HepG2 (cell line): ENCODE measurements around the gene MOAP1. TPM values are rescaled to one million over a fixed set of nuclear protein-coding genes. Genes with fewer than 3 reads are reported as not detected.

Experiments used
- ATAC-seq: fragments of 200-7000 bp; cut with Tn5 transposase; 3 replicates; pipeline ENCODE4 v1.9.1; 2020; ENCODE audit warnings: mild to moderate bottlenecking, moderate library complexity
- BruUV-seq: library from RNA; stranded (reverse); fragments of 400-500 nt; replicated peaks from 2 replicates; lab custom pipeline; 2021; lab: Mats Ljungman, UMichigan
- CTCF ChIA-PET: fragments of 300-600 bp; formaldehyde crosslinking; extraction: SDS; loops from one replicate; lab custom pipeline; 2021; ENCODE audit warnings: low total read pairs, inconsistent platforms, low intra/inter-chr PET ratio; lab: Yijun Ruan, JAX
- POLR2A ChIA-PET: fragments of 350-600 bp; sonication (Branson Sonifier 250); formaldehyde crosslinking; loops from one replicate; lab custom pipeline; 2020; ENCODE audit warnings: antibody characterized with exemption, inconsistent platforms; lab: Yijun Ruan, JAX
- DNase-seq: peaks from one replicate; pipeline ENCODE4 v3.0.0-alpha.2; 2015; ENCODE audit warnings: low spot score
- FAIRE-seq: peaks from 3 replicates; lab custom pipeline; 2011; peaks lifted over from hg19 to GRCh38; lab: Jason Lieb, UNC
- H2AFZ ChIP-seq: one replicate; pipeline ENCODE4 v1.6.1; 2011; ENCODE audit warnings: low read length, inconsistent platforms
- H3K27ac ChIP-seq: fragments of 300-600 bp; 3 replicates; pipeline ENCODE4 v1.8.0; 2011; ENCODE audit warnings: mixed run types, mild to moderate bottlenecking, mixed read lengths, low read length, inconsistent platforms; ENCODE audit not compliant: insufficient read depth; ENCODE audit errors: extremely low read length
- H3K27me3 ChIP-seq, 2 experiments: fragments of 200-600 bp in 1 of 2; 2 replicates in 1 of 2; 3 replicates in 1 of 2; pipeline versions ENCODE4 v1.6.0 to v1.8.0; 2011; ENCODE audit warnings: low read length in 2 of 2, mild to moderate bottlenecking in 2 of 2, moderate library complexity in 2 of 2, inconsistent platforms in 1 of 2; ENCODE audit not compliant: insufficient read depth in 2 of 2, control insufficient read depth in 1 of 2
- H3K36me3 ChIP-seq, 2 experiments: fragments of 200-600 bp in 1 of 2; replicated peaks in 1 of 2; 2 replicates in 1 of 2; 3 replicates in 1 of 2; pipeline versions ENCODE4 v1.5.1 to v1.8.0; 2011; ENCODE audit warnings: low read length in 2 of 2, inconsistent platforms in 1 of 2; ENCODE audit not compliant: insufficient read depth in 2 of 2, control insufficient read depth in 1 of 2
- H3K4me1 ChIP-seq: 2 replicates; pipeline ENCODE4 v1.5.1; 2012; ENCODE audit warnings: low read length, inconsistent platforms; ENCODE audit not compliant: insufficient read depth
- H3K4me2 ChIP-seq: 2 replicates; pipeline ENCODE4 v1.6.0; 2011; ENCODE audit warnings: low read depth, low read length, inconsistent platforms
- H3K4me3 ChIP-seq, 3 experiments: fragments of 200-600 bp in 1 of 3; sonication (generic), shearing (Covaris generic) in 1 of 3; replicated peaks in 1 of 3; 2 replicates each; pipeline ENCODE4 v1.5.1; 2011 to 2016; ENCODE audit warnings: low read length in 3 of 3, inconsistent platforms in 2 of 3, low read depth in 2 of 3, mild to moderate bottlenecking in 2 of 3, control low read depth in 1 of 3, mixed read lengths in 1 of 3; ENCODE audit not compliant: insufficient read depth in 1 of 3
- H3K79me2 ChIP-seq: one replicate; pipeline ENCODE4 v1.6.1; 2011; ENCODE audit warnings: low read length, inconsistent platforms; ENCODE audit not compliant: insufficient read depth
- H3K9ac ChIP-seq: 2 replicates; pipeline ENCODE4 v1.6.0; 2011; ENCODE audit warnings: mild to moderate bottlenecking, low read depth, low read length, inconsistent platforms; ENCODE audit not compliant: insufficient read depth
- H3K9me3 ChIP-seq: 2 replicates; pipeline ENCODE4 v1.5.1; 2012; ENCODE audit warnings: mild to moderate bottlenecking, low read length
- H4K20me1 ChIP-seq: 2 replicates; pipeline ENCODE4 v1.6.0; 2011; ENCODE audit warnings: inconsistent platforms, mild to moderate bottlenecking, low read length, moderate library complexity; ENCODE audit not compliant: insufficient read depth
- ATF7 ChIP-seq, 2 experiments: fragments of 450-650 bp in 1 of 2; sonication (generic) in 1 of 2; formaldehyde crosslinking in 1 of 2; IDR thresholded peaks; 2 replicates each; pipeline versions ENCODE4 v1.4.0 to v1.6.1; 2016 to 2020; ENCODE audit warnings: antibody characterized with exemption in 1 of 2, mild to moderate bottlenecking in 1 of 2, missing genetic modification reagents in 1 of 2
- CBFB ChIP-seq: sonication (generic); formaldehyde crosslinking; IDR thresholded peaks from 2 replicates; pipeline ENCODE4 v1.4.0; 2020; ENCODE audit warnings: missing genetic modification reagents
- DNMT3B ChIP-seq: conservative IDR thresholded peaks from 2 replicates; pipeline ENCODE4 v1.6.1; 2016; ENCODE audit warnings: missing biosample characterization, control low read depth
- ELF1 ChIP-seq: sonication (generic); formaldehyde crosslinking; IDR thresholded peaks from 2 replicates; pipeline ENCODE4 v1.4.0; 2020; ENCODE audit warnings: missing genetic modification reagents
- HOXA7 ChIP-seq: sonication (generic); formaldehyde crosslinking; IDR thresholded peaks from 2 replicates; pipeline ENCODE4 v1.8.1; 2022; ENCODE audit warnings: mild to moderate bottlenecking, missing genetic modification reagents, moderate library complexity
- IKZF4 ChIP-seq: sonication (generic); formaldehyde crosslinking; IDR thresholded peaks from 2 replicates; pipeline ENCODE4 v1.5.1; 2020; ENCODE audit warnings: borderline replicate concordance, mild to moderate bottlenecking, low read depth, missing genetic modification reagents; ENCODE audit errors: not compliant biosample characterization
- NCOA2 ChIP-seq: sonication (generic); formaldehyde crosslinking; IDR thresholded peaks from 2 replicates; pipeline ENCODE4 v1.8.0; 2022; ENCODE audit warnings: inconsistent platforms
- NR1H2 ChIP-seq: sonication (generic); formaldehyde crosslinking; IDR thresholded peaks from 2 replicates; pipeline ENCODE4 v1.8.1; 2022; ENCODE audit warnings: low read depth, missing genetic modification reagents, borderline replicate concordance
- TAF1 ChIP-seq: sonication (generic); formaldehyde crosslinking; IDR thresholded peaks from 2 replicates; pipeline ENCODE4 v1.4.0; 2020; ENCODE audit warnings: missing genetic modification reagents
- ZMYM3 ChIP-seq: sonication (generic); formaldehyde crosslinking; IDR thresholded peaks from 2 replicates; pipeline ENCODE4 v1.5.1; 2020; ENCODE audit warnings: mild to moderate bottlenecking, missing genetic modification reagents
- WGBS: methylation state at CpG from one replicate; pipeline ENCODE4 v1.1.6; 2017; ENCODE audit warnings: low lambda C conversion rate; 5-methylcytosine and 5-hydroxymethylcytosine counted together
- in situ Hi-C: cut with HindIII; loops from 2 replicates; pipeline ENCODE4 v1.10.0; 2017; ENCODE audit warnings: low pct_unique_long_range_greater_than_20kb; ENCODE audit not compliant: extremely low pct_ligation_motif_present
- intact Hi-C: fragments of 100-400 bp; cut with micrococcal nuclease; formaldehyde crosslinking; loops from one replicate; pipeline ENCODE4 v1.10.0; 2022; ENCODE audit not compliant: unreplicated experiment
- polyA plus RNA-seq, 8 experiments: library from polyadenylated mRNA; depleted of rRNA in 3 of 8; stranded (reverse) in 7 of 8; unstranded in 1 of 8; fragments of >200 nt; fragmentation: Illumina TruSeq in 4 of 8; extraction: Trizol in 4 of 8; gene quantifications; 2 replicates each; pipeline versions ENCODE4 v1.2.1 to v1.2.3, GENCODE V29; 2011 to 2016; ENCODE audit warnings: low read depth in 4 of 8, missing spikeins in 1 of 8, mixed read lengths in 1 of 8; ENCODE audit not compliant: insufficient read depth in 1 of 8
- total RNA-seq, 5 experiments: library from RNA; depleted of rRNA; stranded (reverse); fragments of >200 nt; fragmentation: Illumina TruSeq; extraction: Trizol; gene quantifications; 2 replicates each; pipeline ENCODE4 v1.2.3, GENCODE V29; 2016; ENCODE audit warnings: low read depth in 1 of 5
- TF ChIP-seq, protein P1 (sequence below): IDR thresholded peaks from 2 replicates; pipeline ENCODE4 v1.6.1; 2016; ENCODE audit warnings: missing biosample characterization, missing genetic modification reagents, low read depth
- TF ChIP-seq, protein P2 (sequence below): sonication (generic); formaldehyde crosslinking; IDR thresholded peaks from 2 replicates; pipeline ENCODE4 v1.5.0; 2020; ENCODE audit warnings: missing genetic modification reagents
- TF ChIP-seq, protein P3 (sequence below): sonication (generic); formaldehyde crosslinking; IDR thresholded peaks from 2 replicates; pipeline ENCODE4 v1.4.0; 2020; ENCODE audit warnings: missing genetic modification reagents
- TF ChIP-seq, protein P4 (sequence below): sonication (generic); formaldehyde crosslinking; IDR thresholded peaks from 2 replicates; pipeline ENCODE4 v1.4.0; 2020; ENCODE audit warnings: missing genetic modification reagents, borderline replicate concordance

MOAP1 gene
- total and polyA plus RNA-seq, 2 of the 13 experiments (the other 11 are each of a cell fraction or from before 2014, with no cell fraction given) = 14.6 to 47.0 TPM

DNA sequence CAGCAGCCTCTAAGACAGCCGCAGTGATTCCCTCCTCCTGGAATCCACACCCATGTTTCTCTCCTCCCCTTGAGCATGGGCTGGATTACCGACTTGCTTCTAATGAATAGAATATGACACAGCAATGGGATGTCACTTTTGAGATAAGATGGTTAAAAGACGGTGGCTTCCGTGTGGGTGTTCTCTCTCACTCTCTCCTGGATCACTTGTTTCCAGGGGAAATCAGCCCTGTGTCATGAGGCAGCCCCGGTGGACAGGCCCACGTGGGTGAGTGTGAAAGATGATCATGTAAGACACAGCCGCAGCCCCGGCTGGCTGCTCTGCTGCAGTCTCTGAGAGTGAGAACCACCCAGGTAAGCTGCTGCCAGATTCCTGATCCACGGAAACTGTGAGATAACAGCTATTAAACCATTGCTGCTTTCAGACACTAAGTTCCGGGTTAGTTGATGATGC, 10.7 kb downstream of the MOAP1 start (continued):
- TF ChIP-seq CBFB (CRISPR knock-in tag) = no peak
- no peak for TF ChIP-seq NR1H2 (CRISPR knock-in tag)
- no peak for TF ChIP-seq ELF1 (CRISPR knock-in tag)
- no peak for TF ChIP-seq ZMYM3 (CRISPR knock-in tag)
- no peak for TF ChIP-seq NCOA2
- no peak for TF ChIP-seq TAF1 (CRISPR knock-in tag)
- TF ChIP-seq, protein P1, sequence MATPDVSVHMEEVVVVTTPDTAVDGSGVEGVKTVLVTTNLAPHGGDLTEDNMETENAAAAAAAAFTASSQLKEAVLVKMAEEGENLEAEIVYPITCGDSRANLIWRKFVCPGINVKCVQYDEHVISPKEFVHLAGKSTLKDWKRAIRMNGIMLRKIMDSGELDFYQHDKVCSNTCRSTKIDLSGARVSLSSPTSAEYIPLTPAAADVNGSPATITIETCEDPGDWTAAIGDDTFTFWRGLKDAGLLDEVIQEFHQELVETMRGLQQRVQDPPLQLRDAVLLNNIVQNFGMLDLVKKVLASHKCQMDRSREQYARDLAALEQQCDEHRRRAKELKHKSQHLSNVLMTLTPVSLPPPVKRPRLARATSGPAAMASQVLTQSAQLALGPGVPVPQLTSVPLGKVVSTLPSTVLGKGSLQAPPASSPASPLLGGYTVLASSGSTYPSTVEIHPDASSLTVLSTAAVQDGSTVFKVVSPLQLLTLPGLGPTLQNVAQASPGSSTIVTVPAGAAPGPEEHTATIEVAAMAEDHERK = no peak
- TF ChIP-seq HOXA7 = no peak

DNA sequence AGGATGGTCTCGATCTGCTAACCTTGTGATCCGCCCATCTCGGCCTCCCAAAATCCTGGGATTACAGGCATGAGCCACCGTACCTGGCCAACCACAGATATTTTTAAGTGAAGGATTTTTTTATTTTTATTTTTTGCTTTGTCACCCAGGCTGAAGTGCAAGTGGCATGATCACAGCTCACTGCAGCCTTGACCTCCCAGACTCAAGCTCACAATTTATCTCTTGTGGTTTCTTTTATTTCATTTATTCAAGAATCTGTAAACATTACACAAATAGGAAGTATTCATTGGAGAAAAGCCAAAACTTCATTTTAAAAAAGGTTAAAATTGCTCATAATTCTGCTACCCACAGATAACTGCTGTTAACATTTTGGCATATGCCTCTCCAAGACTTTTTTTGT, 13.3 kb downstream of the MOAP1 start:
- in situ Hi-C loops (no loop called here), intact Hi-C loops (loop anchor here (10.0 kb wide), 1 partner anchor 57 kb away; the partner anchor contains the start of gene ITPK1)
- ATAC-seq (no peak), FAIRE-seq (no peak), DNase-seq (no peak)
- H3K27ac ChIP-seq = no peak overlapping the region
- H3K4me3 ChIP-seq = no peak overlapping the region
- BruUV-seq = no TSS peak
- no peak overlapping the region for H2AFZ ChIP-seq
- no peaks in the 10 kb centered on the region for H4K20me1 ChIP-seq
- 82% methylated on average over 4 of the region's 4 CpGs for whole genome bisulfite sequencing
- H3K9ac ChIP-seq = no peak overlapping the region
- no peaks in the 10 kb centered on the region for H3K9me3 ChIP-seq
- no peaks in the 10 kb centered on the region for H3K27me3 ChIP-seq
- no peaks in the 10 kb centered on the region for H3K79me2 ChIP-seq
- ChIA-PET POLR2A (no interaction called here), CTCF (no interaction called here)
- no peak overlapping the region for H3K4me2 ChIP-seq
- peaks cover 82% of the 10 kb centered on the region for H3K4me1 ChIP-seq
- no peaks in the 10 kb centered on the region for H3K36me3 ChIP-seq
- TF ChIP-seq, protein P2, sequence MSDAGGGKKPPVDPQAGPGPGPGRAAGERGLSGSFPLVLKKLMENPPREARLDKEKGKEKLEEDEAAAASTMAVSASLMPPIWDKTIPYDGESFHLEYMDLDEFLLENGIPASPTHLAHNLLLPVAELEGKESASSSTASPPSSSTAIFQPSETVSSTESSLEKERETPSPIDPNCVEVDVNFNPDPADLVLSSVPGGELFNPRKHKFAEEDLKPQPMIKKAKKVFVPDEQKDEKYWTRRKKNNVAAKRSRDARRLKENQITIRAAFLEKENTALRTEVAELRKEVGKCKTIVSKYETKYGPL = no peak
- TF ChIP-seq, protein P3, sequence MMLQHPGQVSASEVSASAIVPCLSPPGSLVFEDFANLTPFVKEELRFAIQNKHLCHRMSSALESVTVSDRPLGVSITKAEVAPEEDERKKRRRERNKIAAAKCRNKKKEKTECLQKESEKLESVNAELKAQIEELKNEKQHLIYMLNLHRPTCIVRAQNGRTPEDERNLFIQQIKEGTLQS = no peak
- no peak for TF ChIP-seq ATF7 (IDR thresholded peaks at IDR 0.05)
- TF ChIP-seq ATF7 (CRISPR knock-in tag; IDR thresholded peaks at IDR 0.05) = no peak
- TF ChIP-seq DNMT3B (CRISPR knock-in tag) = no peak
- TF ChIP-seq IKZF4 (CRISPR knock-in tag) = no peak
- TF ChIP-seq, protein P4, sequence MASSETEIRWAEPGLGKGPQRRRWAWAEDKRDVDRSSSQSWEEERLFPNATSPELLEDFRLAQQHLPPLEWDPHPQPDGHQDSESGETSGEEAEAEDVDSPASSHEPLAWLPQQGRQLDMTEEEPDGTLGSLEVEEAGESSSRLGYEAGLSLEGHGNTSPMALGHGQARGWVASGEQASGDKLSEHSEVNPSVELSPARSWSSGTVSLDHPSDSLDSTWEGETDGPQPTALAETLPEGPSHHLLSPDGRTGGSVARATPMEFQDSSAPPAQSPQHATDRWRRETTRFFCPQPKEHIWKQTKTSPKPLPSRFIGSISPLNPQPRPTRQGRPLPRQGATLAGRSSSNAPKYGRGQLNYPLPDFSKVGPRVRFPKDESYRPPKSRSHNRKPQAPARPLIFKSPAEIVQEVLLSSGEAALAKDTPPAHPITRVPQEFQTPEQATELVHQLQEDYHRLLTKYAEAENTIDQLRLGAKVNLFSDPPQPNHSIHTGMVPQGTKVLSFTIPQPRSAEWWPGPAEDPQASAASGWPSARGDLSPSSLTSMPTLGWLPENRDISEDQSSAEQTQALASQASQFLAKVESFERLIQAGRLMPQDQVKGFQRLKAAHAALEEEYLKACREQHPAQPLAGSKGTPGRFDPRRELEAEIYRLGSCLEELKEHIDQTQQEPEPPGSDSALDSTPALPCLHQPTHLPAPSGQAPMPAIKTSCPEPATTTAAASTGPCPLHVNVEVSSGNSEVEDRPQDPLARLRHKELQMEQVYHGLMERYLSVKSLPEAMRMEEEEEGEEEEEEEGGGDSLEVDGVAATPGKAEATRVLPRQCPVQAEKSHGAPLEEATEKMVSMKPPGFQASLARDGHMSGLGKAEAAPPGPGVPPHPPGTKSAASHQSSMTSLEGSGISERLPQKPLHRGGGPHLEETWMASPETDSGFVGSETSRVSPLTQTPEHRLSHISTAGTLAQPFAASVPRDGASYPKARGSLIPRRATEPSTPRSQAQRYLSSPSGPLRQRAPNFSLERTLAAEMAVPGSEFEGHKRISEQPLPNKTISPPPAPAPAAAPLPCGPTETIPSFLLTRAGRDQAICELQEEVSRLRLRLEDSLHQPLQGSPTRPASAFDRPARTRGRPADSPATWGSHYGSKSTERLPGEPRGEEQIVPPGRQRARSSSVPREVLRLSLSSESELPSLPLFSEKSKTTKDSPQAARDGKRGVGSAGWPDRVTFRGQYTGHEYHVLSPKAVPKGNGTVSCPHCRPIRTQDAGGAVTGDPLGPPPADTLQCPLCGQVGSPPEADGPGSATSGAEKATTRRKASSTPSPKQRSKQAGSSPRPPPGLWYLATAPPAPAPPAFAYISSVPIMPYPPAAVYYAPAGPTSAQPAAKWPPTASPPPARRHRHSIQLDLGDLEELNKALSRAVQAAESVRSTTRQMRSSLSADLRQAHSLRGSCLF (CRISPR knock-in tag) = no peak
